GM23248 (cell line): Measurements from ENCODE around the gene RFTN1. TPM values are rescaled to one million over a fixed set of nuclear protein-coding genes. Genes with fewer than 3 reads are reported as not detected.

Experiments used
- DNase-seq: peaks from one replicate; pipeline ENCODE4 v3.0.0-alpha.2; 2015
- H2AFZ ChIP-seq: fragments of 200-600 bp; sonication (generic); 2 replicates; pipeline ENCODE4 v1.6.1; 2016; ENCODE audit warnings: antibody characterized with exemption
- H3F3A ChIP-seq: fragments of 200-600 bp; sonication (generic); 2 replicates; pipeline ENCODE4 v1.6.1; 2016; ENCODE audit warnings: mild to moderate bottlenecking, antibody characterized with exemption, mixed run types; ENCODE audit not compliant: insufficient read depth
- H3K27ac ChIP-seq: fragments of 200-600 bp; sonication (generic); 2 replicates; pipeline ENCODE4 v1.5.1; 2016; ENCODE audit warnings: mild to moderate bottlenecking
- H3K27me3 ChIP-seq: fragments of 200-600 bp; sonication (generic); replicated peaks from 2 replicates; pipeline ENCODE4 v1.6.1; 2016; ENCODE audit warnings: mild to moderate bottlenecking; ENCODE audit not compliant: insufficient read depth
- H3K36me3 ChIP-seq: fragments of 200-600 bp; sonication (generic); 2 replicates; pipeline ENCODE4 v1.6.1; 2016; ENCODE audit warnings: low read depth, mild to moderate bottlenecking
- H3K4me1 ChIP-seq: fragments of 200-600 bp; sonication (generic); 2 replicates; pipeline ENCODE4 v1.6.1; 2016; ENCODE audit warnings: mild to moderate bottlenecking; ENCODE audit not compliant: insufficient read depth
- H3K4me2 ChIP-seq: fragments of 200-600 bp; sonication (generic); one replicate; pipeline ENCODE4 v1.6.1; 2016; ENCODE audit warnings: mild to moderate bottlenecking; ENCODE audit not compliant: unreplicated experiment
- H3K4me3 ChIP-seq: fragments of 200-600 bp; sonication (generic); 2 replicates; pipeline ENCODE4 v1.5.1; 2016; ENCODE audit warnings: mild to moderate bottlenecking
- H3K79me2 ChIP-seq: fragments of 200-600 bp; sonication (generic); 2 replicates; pipeline ENCODE4 v1.6.1; 2016; ENCODE audit warnings: mild to moderate bottlenecking; ENCODE audit not compliant: insufficient read depth
- H3K9ac ChIP-seq: fragments of 200-600 bp; sonication (generic); 2 replicates; pipeline ENCODE4 v1.6.1; 2016; ENCODE audit warnings: mild to moderate bottlenecking
- H3K9me2 ChIP-seq: fragments of 200-600 bp; sonication (generic); 2 replicates; pipeline ENCODE4 v1.6.1; 2016; ENCODE audit warnings: mixed run types, mild to moderate bottlenecking, moderate library complexity; ENCODE audit not compliant: insufficient read depth
- H3K9me3 ChIP-seq: fragments of 200-600 bp; sonication (generic); one replicate; pipeline ENCODE4 v1.6.1; 2017; ENCODE audit warnings: low read depth
- H4K20me1 ChIP-seq: fragments of 200-600 bp; sonication (generic); 2 replicates; pipeline ENCODE4 v1.6.0; 2016; ENCODE audit not compliant: insufficient read depth
- EZH2 ChIP-seq: fragments of 200-600 bp; sonication (generic); IDR thresholded peaks from 2 replicates; pipeline ENCODE4 v1.6.1; 2018; ENCODE audit warnings: antibody characterized with exemption, mild to moderate bottlenecking; ENCODE audit not compliant: insufficient read depth, poor library complexity, severe bottlenecking
- EZH2phosphoT487 ChIP-seq: fragments of 200-600 bp; sonication (generic); IDR thresholded peaks from 2 replicates; pipeline ENCODE4 v1.6.1; 2018; ENCODE audit warnings: antibody characterized with exemption, moderate library complexity, mild to moderate bottlenecking, low read depth; ENCODE audit not compliant: insufficient read depth
- WGBS, 2 experiments: methylation state at CpG; one replicate each; pipeline ENCODE4 v1.1.6; 2015 to 2017; ENCODE audit warnings: low lambda C conversion rate in 2 of 2, low coverage in 1 of 2; ENCODE audit errors: missing lambda C conversion rate in 2 of 2; 5-methylcytosine and 5-hydroxymethylcytosine counted together
- in situ Hi-C: fragments of 300-500 bp; cut with MboI; formaldehyde crosslinking; loops from 2 replicates; pipeline ENCODE4 v1.15.0; 2020
- polyA plus RNA-seq: library from polyadenylated mRNA; unstranded; fragments of >200 nt; fragmentation: Nextera tagmentation; extraction: Ambion mirVana; gene quantifications from 2 replicates; pipeline ENCODE4 v1.2.1, GENCODE V29; 2016
- total RNA-seq: library from RNA; depleted of rRNA; stranded (reverse); fragments of >200 nt; shearing (Covaris generic); gene quantifications from 2 replicates; pipeline ENCODE4 v1.2.3, GENCODE V29; 2014

Gene RFTN1
- total and polyA plus RNA-seq, 2 experiments from 2014 or later, result 43.1 to 77.7 TPM

- H3K4me3 ChIP-seq, result no peak overlapping the region
- no peak overlapping the region for H2AFZ ChIP-seq
- no peak overlapping the region for H3K9ac ChIP-seq
- H3K9me2 ChIP-seq, result no peaks in the 10 kb centered on the region
- H3F3A ChIP-seq, result peaks cover 25% of the 10 kb centered on the region
- no peak overlapping the region for H3K4me2 ChIP-seq
- in situ Hi-C loops, result no loop called here
- no peaks in the 10 kb centered on the region for H4K20me1 ChIP-seq
- H3K4me1 ChIP-seq, result peaks cover 26% of the 10 kb centered on the region
- H3K27ac ChIP-seq, result no peak overlapping the region
- TF ChIP-seq EZH2phosphoT487 (no peak), EZH2 (no peak)
- H3K36me3 ChIP-seq, result no peaks in the 10 kb centered on the region; the same call in 1 of the 2 replicates
- DNase-seq, result no peak
- H3K27me3 ChIP-seq, result no peaks in the 10 kb centered on the region
- peaks cover 59% of the 10 kb centered on the region for H3K79me2 ChIP-seq
- no peaks in the 10 kb centered on the region for H3K9me3 ChIP-seq
- 96 to 98% methylated on average over 3 of the region's 3 CpGs for WGBS, 2 experiments
These were observed 24.9 kb downstream of the RFTN1 start for GRCh38 chr3:16488637-16489036.

DNA sequence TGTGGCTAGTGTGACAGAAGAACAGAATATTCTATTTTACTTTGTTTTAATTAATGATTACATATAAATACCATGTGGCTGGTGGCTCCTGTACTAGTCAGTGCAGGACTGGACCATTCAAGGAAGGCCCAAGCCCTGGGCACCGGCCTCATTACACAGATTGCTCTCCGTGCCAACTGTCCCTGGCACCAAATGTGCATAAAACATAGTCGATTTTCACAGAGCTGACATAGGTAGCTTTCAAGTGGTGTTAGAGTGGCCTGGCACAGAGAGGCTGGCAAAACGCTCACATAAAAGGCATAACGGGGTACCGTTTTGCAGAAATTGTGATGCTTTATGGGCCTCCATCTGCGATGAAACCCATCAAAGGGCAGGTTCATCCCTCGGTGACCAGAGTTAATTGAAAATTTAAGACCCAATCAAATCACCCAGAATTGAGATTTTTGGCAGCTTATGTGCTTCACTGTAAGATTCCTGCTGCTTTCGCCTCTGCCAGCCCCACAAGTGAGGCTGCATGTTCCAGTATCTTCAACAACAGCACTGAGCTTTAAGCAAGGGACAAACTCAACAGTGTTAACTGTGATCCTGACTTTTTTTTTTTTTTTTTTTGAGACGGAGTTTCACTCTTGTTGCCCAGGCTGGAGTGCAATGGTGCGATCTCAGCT is 25.9 kb downstream of the RFTN1 start:
- Histone ChIP-seq H3K27ac (no peak overlapping the region), H3K4me2 (no peak overlapping the region), H3K4me3 (no peak overlapping the region), H3K4me1 (peaks cover 35% of the 10 kb centered on the region), H4K20me1 (no peaks in the 10 kb centered on the region), H3K9me3 (no peaks in the 10 kb centered on the region), H3K27me3 (no peaks in the 10 kb centered on the region), H3K9ac (no peak overlapping the region), H3F3A (peaks cover 31% of the 10 kb centered on the region), H2AFZ (no peak overlapping the region), H3K9me2 (no peaks in the 10 kb centered on the region), H3K36me3 (no peaks in the 10 kb centered on the region; the same call in 1 of the 2 replicates), H3K79me2 (peaks cover 62% of the 10 kb centered on the region)
- in situ Hi-C loops, result no loop called here
- no peak for DNase-seq
- no peak for TF ChIP-seq EZH2phosphoT487
- no peak for TF ChIP-seq EZH2
- WGBS, 2 experiments, result 96 to 97% methylated on average over 11 of the region's 11 CpGs

DNA sequence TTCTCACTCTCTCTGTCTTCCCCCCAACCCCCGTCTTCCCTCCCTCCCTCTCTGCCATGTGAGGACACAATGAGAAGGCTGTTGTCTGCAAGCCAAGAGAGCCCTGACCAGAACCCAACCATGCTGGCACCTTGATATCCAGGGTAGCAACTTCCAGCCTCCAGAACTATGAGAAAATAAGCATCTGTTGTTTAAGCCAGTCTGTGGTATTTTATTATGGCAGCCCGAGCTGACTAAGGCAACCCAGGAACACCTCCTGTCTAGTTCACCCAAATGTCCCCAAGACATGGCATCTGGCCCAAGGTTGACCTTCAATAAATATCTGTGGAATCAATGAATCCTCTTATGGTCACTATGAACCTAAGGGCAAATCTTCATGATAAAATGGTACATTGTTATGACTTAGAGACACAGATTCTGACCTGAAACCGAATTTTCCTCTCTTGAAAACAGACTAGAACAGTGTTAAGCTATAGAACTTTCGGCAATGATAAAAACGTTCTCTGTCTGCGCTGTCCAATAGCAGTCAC is 26.5 kb downstream of the RFTN1 start:
- 94 to 95% methylated on average over 6 of the region's 6 CpGs for WGBS, 2 experiments
- DNase-seq, result no peak
- peaks cover 62% of the 10 kb centered on the region for H3K79me2 ChIP-seq

GRCh38 chr3:16486201-16486600 is 27.3 kb downstream of the RFTN1 start:
- 92 to 100% methylated on average over 2 of the region's 2 CpGs for whole genome bisulfite sequencing, 2 experiments
- H3K27ac ChIP-seq, result no peak overlapping the region
- peaks cover 35% of the 10 kb centered on the region for H3F3A ChIP-seq
- H3K9ac ChIP-seq, result no peak overlapping the region
- no peaks in the 10 kb centered on the region for H3K27me3 ChIP-seq
- H3K4me3 ChIP-seq, result no peak overlapping the region
- H4K20me1 ChIP-seq, result no peaks in the 10 kb centered on the region
- H3K36me3 ChIP-seq, result no peaks in the 10 kb centered on the region; the same call in 1 of the 2 replicates
- H3K9me2 ChIP-seq, result no peaks in the 10 kb centered on the region
- in situ Hi-C loops, result no loop called here
- H3K4me2 ChIP-seq, result no peak overlapping the region
- H2AFZ ChIP-seq, result no peak overlapping the region
- no peak for DNase-seq
- H3K9me3 ChIP-seq, result no peaks in the 10 kb centered on the region
- H3K79me2 ChIP-seq, result peaks cover 65% of the 10 kb centered on the region
- no peak for TF ChIP-seq EZH2phosphoT487
- TF ChIP-seq EZH2, result no peak
- H3K4me1 ChIP-seq, result peaks cover 48% of the 10 kb centered on the region

More for the DNA sequence above, 26.5 kb downstream of the RFTN1 start:
- Histone ChIP-seq H3K27ac (no peak overlapping the region), H3K27me3 (no peaks in the 10 kb centered on the region), H3K36me3 (no peaks in the 10 kb centered on the region; the same call in 1 of the 2 replicates), H3K9me3 (no peaks in the 10 kb centered on the region), H3K9me2 (no peaks in the 10 kb centered on the region), H3F3A (peaks cover 31% of the 10 kb centered on the region), H3K4me2 (no peak overlapping the region), H3K4me3 (no peak overlapping the region), H3K9ac (no peak overlapping the region), H2AFZ (no peak overlapping the region), H4K20me1 (no peaks in the 10 kb centered on the region), H3K4me1 (peaks cover 40% of the 10 kb centered on the region)
- in situ Hi-C loops, result no loop called here
- TF ChIP-seq EZH2, result no peak
- TF ChIP-seq EZH2phosphoT487, result no peak
